ENCODE results near the gene KIR2DL3. TPM values are rescaled to one million over a fixed set of nuclear protein-coding genes. Genes with fewer than 3 reads are reported as not detected.

Gene KIR2DL3
- total RNA-seq, 1 experiment from 2014 or later, result not detected

- Mint-ChIP-seq H3K9me3 (peaks cover 95 to 98% of the 10 kb centered on the region in 2 experiments), H3K27me3 (ENCODE audit: low read depth) (peaks cover 9% of the 10 kb centered on the region), H3K36me3 (ENCODE audit: insufficient read depth in 1 of 3, low read depth in 3 of 3) (peaks cover 21 to 51% (median 25%) of the 10 kb centered on the region in 3 experiments), H3K4me1 (no peaks in the 10 kb centered on the region), H3K27ac (no peak overlapping the region), H3K4me3 (no peak overlapping the region)
- Histone ChIP-seq H2BK12ac (ENCODE audit: insufficient read length, low read depth, low read length) (no peak overlapping the region), H4K5ac (ENCODE audit: insufficient read length, low read depth, low read length) (no peak overlapping the region), H3T11ph (ENCODE audit: low read length) (no peak overlapping the region), H3K23ac (ENCODE audit: insufficient read length, low read depth, low read length) (no peak overlapping the region), H3K9me3 (ENCODE audit: control insufficient read depth, low read depth, low read length) (peaks cover 89% of the 10 kb centered on the region), H3K4me1 (ENCODE audit: insufficient read depth, low read length) (no peaks in the 10 kb centered on the region), H4K91ac (ENCODE audit: insufficient read length, low read depth, low read length) (no peak overlapping the region), H4K8ac (replicated peaks; ENCODE audit: insufficient read length, low read depth, low read length) (no peak overlapping the region), H3K27me3 (ENCODE audit: insufficient read depth, low read length) (no peaks in the 10 kb centered on the region), H2AK5ac (ENCODE audit: insufficient read length, low read length) (no peak overlapping the region), H3K79me2 (ENCODE audit: insufficient read depth, low read length) (no peaks in the 10 kb centered on the region), H2AFZ (ENCODE audit: low read length) (no peak overlapping the region), H4K20me1 (ENCODE audit: control insufficient read depth, insufficient read depth, insufficient read length) (no peaks in the 10 kb centered on the region), H2BK120ac (ENCODE audit: low read depth, low read length, poor library complexity, severe bottlenecking) (no peak overlapping the region), H3K18ac (ENCODE audit: insufficient read length, low read depth, low read length) (no peak overlapping the region), H3K14ac (ENCODE audit: insufficient read depth, low read length) (no peak overlapping the region), H3K9ac (ENCODE audit: extremely low read depth, insufficient read length, low read length) (no peak overlapping the region), H3K4me2 (ENCODE audit: insufficient read depth, insufficient read length, low read length) (no peak overlapping the region), H3K4ac (ENCODE audit: low read depth, low read length) (no peak overlapping the region), H2BK15ac (ENCODE audit: low read depth, low read length) (no peak overlapping the region), H3K79me1 (ENCODE audit: insufficient read depth, low read depth, low read length, poor library complexity, severe bottlenecking) (no peaks in the 10 kb centered on the region), H3K56ac (ENCODE audit: insufficient read length, low read depth, low read length) (no peak overlapping the region), H3K27ac (ENCODE audit: insufficient read length, low read depth, low read length) (no peak overlapping the region), H3K23me2 (ENCODE audit: insufficient read length, low read depth, low read length, poor library complexity, severe bottlenecking) (no peaks in the 10 kb centered on the region), H2BK5ac (ENCODE audit: insufficient read length, low read length) (no peak overlapping the region), H2BK20ac (ENCODE audit: low read depth, low read length, poor library complexity, severe bottlenecking) (no peak overlapping the region)
- WGBS (ENCODE audit: extremely low coverage, insufficient read length, low lambda C conversion rate), result no CpG with 5 or more reads among the region's 10 CpGs
- DNase-seq, result no peak
- TF ChIP-seq CTCF (conservative IDR thresholded peaks at IDR 0.05), result no peak
These were observed 10.8 kb upstream of the KIR2DL3 start for GRCh38 chr19:54727562-54727961.

Measured in H9 (cell line).